ENCODE results near the gene PNKD. TPM values are rescaled to one million over a fixed set of nuclear protein-coding genes. Genes with fewer than 3 reads are reported as not detected.

Gene PNKD
- polyA plus RNA-seq, 3 donors, result 87.3 to 104 (median 103) TPM

DNA sequence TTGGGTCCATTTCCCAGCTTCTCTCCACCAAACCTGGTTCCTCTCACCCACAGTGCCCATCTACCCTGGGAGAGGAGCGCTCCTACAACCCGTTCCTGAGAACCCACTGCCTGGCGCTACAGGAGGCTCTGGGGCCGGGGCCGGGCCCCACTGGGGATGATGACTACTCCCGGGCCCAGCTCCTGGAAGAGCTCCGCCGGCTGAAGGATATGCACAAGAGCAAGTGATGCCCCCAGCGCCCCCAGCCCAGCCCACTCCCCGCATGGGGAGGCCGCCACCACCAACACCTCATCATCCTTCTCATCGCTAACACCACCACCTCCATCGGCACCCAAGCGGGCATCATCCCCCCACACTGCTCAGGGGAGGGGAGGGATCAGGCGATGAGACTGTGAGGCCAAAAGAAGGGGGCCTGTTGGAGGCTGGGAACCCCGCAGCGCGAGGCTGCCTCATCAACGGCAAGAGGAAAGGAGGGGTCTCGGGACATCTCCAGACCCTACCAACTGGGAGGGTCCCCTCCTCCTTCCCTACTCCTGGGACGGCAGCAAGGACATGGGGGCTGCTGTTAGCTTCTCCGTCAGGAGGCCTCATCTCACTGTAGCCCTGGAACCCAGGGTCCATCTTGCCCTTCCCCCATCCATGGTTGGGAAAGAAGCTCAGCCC, 74.6 kb downstream of the PNKD start:
- DNase-seq (ENCODE audit: extremely low read depth in 1 of 11, low read depth in 9 of 11, low spot score in 4 of 11), result no peak

DNA sequence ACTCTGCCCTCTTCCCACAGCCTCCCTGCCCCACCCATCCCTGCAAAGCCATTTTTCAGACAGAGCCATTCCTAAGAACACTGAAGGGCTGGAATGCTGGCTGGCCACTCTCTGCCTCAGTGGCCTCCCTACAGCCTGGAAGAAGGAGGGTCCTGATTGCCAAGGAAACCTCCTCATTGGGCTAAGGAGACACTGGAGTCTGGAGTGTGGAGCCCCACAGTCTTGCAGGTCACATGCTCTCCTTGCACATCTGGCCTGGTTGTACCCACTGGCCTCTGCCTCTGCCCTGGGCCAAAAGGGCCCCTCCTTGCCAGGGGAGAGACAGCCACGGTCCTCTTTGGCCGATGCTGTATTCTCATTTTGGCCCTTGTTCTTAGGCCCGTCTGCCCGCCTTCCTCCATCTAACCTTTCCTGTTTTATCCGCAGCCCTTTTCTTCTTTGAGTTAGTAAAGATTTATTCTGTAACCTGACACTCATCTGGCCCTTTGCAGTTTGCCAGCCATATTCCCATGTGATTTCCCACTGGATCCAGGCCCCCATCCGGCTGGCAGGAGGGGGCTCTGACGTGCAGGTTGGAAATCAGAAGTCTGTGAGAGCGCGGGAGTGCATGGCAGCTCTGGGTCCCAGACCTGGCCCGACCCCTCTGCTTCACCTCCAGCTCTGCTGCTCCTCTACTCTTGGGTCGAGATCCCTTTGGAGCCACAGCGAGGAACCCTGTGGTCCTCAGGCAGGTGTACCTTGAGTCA, 75.3 kb downstream of the PNKD start:
- DNase-seq (ENCODE audit: extremely low read depth in 1 of 11, low read depth in 9 of 11, low spot score in 4 of 11), result no peak

DNA sequence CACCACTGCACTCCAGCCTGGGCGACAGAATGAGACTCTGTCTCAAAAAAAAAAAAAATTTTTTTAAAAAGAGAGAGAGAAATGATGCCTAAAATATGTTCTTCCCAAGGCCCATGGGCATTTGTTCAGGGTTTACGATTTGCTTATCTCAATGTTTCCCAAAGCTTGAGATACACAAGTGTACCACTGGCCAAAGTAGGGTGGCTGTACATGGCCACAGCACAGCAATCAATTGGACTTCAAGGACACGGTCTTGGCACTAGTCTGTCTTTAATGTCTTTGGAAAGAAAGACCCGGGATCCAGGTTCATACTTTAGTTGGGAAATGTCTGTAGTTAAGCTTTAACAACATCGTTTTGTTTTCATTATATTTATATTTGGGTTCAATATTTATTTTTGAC, 76.9 kb downstream of the PNKD start:
- no peak for DNase-seq (ENCODE audit: extremely low read depth in 1 of 11, low read depth in 9 of 11, low spot score in 4 of 11)

DNA sequence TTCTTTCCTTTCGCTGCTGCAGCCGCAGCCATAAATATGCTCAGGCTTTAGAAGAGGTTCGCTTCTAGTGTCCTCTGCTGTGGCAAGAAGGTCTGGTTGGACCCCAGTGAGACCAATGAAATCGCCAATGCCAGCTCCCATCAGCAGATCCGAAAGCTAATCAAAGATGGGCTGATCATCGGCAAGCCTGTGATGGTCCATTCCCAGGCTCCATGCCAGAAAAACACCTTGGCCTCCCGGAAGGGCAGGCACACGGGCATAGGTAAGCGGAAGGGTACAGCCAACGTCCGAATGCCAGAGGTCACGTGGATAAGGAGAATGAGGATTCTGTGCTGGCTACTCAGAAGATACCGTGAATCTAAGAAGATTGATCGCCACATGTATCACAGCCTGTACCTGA, 83.7 kb downstream of the PNKD start:
- no peak for DNase-seq (ENCODE audit: extremely low read depth in 1 of 11, low read depth in 9 of 11, low spot score in 4 of 11)

DNA sequence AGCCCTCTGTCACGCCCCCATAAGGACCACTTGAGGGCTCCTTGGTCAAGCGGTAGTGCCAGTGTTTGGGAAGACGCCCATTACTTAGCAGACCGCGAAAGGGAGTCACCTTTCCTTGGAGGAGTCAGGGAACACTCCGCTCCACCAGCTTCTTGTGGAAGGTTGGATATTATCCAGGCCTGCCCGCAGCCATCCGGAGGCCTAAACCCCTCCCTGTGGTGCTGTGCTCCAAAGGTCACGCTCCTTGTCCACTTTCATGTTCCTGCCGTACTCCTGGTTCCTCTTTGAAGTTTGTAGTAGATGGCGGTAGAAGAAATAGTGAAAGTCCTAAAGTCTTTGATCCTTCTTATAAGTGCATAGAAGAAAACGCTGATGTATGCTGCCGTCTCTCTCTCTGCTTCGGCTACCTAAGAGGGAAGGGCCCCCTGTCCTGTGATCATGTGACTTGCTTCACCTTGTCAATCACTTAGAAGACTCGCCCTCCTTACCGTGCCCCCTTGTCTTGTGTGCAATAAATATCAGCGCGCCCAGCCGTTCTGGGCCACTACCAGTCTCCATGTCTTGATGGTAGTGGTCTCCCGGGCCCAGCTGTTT, 84.6 kb downstream of the PNKD start:
- DNase-seq (ENCODE audit: extremely low read depth in 1 of 11, low read depth in 9 of 11, low spot score in 4 of 11), result no peak

DNA sequence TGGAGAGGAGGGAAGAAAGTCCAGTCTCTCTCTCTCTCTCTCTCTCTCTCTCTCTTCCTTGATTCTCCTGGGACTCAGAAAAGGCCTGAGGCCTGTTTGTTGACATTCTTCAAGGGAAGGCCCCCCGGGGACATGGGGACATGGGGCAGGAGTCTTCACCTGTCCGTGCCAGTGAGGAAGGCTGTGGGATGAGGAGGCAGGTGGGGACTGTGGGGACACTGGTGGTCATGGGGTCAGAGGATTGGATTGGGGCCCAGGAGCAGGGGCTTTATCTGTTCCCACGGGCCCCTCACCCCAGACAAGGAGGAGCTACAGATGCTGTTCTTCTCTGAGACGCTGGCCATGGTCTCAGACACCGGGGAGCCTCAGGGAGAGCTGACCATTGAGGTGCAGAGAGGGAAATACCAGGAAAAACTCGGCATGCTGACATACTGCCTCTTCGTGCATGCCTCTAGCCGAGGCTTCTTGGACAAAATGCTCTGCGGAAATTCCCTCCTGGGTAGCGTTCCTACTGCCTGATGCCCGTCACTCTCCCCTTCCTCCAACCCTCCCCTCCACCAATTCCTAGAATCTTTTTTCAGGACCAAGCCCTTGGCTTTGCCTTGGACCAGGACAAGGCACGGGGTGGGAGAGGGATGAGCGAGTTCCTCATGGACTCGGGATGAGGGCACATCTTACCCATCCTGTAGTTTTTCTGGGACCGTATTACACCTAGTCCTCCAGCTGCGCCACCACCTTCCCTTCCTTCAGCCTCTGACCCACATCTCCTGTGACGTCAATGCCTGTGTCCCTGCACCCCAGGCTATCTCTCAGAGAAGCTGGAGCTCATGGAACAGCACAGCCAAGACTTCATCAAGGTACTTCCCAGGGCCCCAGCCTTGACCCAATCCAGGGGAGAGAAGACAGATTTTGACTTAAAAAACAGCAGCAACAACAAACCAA, 87.2 kb downstream of the PNKD start:
- DNase-seq (ENCODE audit: extremely low read depth in 1 of 11, low read depth in 9 of 11, low spot score in 4 of 11), result no peak

DNA sequence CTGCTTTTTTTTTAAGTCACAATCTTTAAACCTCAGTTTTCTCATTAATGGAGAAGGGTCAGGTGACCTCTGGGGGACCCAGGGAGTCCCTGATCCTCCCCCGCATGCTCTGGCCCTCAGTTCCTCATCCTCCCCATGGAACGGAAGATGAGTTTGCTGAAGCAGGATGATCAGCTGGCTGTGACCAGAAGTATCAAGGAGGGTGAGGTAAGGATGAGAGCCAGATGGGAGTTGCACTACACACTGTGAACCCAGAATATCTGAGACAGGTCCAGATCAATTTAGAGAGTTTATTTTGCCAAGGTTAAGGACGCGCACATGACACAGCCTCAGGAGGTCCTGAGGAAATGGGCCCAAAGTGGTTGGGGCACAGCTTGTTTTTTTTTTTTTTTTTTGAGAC, 90.1 kb downstream of the PNKD start:
- no peak for DNase-seq (ENCODE audit: extremely low read depth in 1 of 11, low read depth in 9 of 11, low spot score in 4 of 11)

DNA sequence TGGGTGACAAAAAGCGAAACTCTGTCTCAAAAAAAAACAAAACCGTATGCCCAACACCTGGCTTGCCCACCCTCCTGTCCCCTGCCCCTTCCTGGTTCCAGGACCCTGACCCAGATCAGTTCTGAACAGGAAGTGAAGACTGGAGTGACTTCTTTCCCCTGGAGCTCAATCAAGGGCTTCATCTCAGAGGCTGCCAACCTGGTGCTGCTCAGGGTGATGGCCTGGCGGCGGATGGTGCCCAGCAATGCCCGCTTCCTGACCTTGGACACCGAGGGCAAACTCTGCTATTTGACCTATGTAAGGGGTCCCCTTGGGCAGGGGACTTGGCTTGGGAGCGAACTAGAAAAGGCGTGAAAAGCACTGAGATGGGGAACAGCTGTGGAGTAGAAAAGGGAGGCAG, 92.3 kb downstream of the PNKD start:
- no peak for DNase-seq (ENCODE audit: extremely low read depth in 1 of 11, low read depth in 9 of 11, low spot score in 4 of 11)

DNA sequence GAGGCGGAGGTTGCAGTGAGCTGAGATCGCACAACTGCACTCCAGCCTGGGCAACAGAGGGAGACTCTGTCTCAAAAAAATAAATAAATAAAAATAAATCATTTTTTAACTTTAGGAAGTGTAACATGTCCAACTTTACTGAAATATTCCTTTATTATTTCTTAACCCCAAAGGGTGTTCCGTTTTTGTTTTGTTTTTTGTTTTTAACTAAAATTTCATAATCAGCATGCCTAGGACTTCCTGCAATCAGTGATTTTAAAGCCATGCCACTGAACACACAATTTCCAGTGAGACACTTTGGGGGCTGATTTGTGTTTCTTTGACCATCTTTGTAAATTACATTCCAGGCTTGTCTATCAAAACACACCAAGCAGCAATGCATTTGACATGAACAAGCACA, 93.4 kb downstream of the PNKD start:
- DNase-seq (ENCODE audit: extremely low read depth in 1 of 11, low read depth in 9 of 11, low spot score in 4 of 11), result no peak

DNA sequence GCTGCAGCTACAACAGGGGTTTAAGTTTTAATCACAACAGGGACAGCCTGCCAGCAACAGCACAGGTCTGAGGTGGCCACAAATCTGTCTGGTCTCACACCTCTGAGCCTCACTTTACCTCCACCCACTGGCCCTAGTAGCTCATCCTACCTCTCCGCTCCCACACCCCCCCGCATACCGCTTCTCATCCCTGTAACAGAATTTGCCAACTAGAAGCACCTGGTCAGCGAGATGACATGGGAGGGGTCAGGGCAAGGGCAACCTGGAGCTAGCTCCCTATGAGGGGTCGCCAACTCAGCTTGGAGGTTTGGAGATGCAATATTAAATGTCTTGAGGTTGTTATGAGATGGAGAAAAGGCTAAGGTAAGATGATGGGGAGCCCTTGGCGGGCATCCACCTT, 93.9 kb downstream of the PNKD start:
- no peak for DNase-seq (ENCODE audit: extremely low read depth in 1 of 11, low read depth in 9 of 11, low spot score in 4 of 11)

DNA sequence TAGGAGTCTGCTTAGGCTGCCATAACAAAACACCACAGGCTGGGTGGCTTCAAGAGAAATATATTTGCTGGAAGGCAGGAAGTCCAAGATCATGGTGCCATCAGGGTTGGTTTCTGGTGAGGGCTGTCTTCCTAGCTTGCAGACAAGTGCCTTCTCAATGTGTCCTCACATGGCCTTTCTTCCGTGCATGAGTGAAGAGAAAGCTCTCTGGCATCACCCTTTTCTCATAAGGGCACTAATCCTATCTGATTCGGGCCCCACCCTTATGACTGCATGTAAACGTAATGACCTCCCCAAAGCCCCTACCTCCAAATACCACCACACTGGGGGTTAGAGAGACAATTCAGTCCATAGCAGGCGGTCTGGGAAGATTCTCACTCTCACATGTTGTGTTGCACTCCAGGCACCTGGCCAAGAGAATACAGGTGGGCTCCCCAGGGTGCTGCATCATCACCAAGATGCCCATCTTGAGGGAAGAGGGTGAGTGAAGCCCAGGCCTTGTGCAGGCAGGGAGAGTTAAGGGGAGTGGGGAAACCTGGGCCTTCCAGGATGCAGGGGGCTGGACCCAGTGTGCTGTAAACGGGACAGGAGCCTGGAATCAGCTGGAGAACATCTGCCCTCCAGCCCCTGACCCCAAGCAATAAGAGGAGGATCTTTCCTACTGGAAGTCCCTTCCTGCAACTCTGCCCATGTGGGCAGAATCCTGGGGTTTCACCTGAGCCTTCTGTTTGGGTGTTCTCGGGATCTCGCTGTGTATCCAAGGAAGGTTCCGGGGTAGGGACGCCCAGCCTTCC, 96.5 kb downstream of the PNKD start:
- no peak for DNase-seq (ENCODE audit: extremely low read depth in 1 of 11, low read depth in 9 of 11, low spot score in 4 of 11)

DNA sequence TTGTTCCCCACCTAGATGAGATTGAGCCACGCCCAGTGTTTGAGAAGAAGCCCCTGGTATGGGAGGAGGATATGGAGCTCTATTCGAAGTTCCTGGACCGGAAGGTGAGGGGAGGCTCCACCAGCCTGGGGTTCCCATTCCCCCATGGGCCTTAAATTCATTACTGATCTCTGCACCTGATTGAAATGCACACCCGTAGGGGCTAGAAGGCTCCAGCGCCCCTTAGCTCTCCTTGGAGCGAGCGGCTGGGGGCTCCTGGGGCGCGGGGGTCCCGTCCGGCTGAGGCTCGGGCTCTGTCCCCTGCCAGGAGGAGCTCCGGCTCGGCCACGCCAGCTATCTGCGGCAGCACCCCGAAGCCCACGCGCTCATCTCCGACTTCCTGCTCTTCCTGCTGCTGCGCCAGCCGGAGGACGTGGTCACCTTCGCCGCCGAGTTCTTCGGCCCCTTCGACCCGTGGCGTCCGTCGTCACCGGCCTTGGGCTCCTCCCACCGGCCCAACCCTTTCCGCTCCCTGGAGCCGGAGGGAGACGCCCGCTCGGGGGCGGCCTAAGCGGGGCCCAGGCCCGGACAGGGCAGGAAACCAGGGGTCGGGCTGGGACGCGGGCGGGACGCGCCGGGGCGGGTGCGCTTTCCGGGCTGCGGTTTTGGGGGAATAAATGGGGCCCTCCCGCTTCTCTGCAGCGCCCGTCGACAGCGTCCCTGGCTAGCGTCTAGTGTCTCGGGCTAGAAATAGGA, 97.3 kb downstream of the PNKD start:
- peak in 10 of 11 donors; percentile 67 to 88 (median 84) for DNase-seq (ENCODE audit: extremely low read depth in 1 of 11, low read depth in 9 of 11, low spot score in 4 of 11)

DNA sequence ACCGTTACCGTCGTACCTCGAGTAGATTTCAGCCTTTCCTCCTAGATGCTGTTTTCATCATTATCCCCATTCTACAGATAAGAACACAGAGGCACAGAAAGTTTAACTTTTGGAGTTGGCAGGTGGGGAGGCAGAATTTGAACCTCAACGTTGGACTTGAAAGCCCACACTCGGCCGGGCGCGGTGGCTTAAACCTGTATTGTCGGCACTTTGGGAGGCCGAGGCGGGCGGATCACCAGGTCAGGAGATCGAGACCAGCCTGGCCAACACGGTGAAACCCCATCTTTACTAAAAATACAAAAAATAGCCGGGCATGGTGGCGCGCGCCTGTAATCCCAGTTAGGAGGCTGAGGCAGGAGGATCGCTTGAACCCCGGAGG, 97.8 kb downstream of the PNKD start:
- no peak for DNase-seq (ENCODE audit: extremely low read depth in 1 of 11, low read depth in 9 of 11, low spot score in 4 of 11)

DNA sequence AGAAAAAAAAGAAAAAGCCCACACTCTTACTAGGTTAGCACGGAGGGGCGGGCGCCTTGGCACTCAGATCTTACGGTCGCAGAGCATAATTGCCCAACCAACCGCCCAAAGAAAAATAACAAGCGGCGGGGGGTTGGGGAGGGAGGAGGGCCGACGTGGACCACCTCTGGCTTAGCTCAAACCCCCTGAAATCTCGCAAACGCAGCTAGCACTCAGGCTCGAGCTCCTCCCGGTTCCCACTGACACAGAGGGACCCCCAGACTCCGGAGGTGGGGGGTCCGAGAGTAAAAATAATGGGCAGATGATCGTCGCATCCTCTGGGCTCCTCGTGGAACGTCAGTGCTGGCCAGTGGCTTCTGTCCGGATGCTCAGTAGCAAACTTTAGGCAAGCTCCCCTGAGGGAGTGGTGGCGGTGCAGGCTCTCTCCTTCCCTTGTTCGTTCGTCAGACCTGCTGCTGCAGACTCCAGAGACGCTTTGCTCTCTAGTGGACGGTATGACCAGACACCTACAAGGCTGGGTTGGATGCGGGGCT, 98.4 kb downstream of the PNKD start:
- DNase-seq (ENCODE audit: extremely low read depth in 1 of 11, low read depth in 9 of 11, low spot score in 4 of 11), result no peak

DNA sequence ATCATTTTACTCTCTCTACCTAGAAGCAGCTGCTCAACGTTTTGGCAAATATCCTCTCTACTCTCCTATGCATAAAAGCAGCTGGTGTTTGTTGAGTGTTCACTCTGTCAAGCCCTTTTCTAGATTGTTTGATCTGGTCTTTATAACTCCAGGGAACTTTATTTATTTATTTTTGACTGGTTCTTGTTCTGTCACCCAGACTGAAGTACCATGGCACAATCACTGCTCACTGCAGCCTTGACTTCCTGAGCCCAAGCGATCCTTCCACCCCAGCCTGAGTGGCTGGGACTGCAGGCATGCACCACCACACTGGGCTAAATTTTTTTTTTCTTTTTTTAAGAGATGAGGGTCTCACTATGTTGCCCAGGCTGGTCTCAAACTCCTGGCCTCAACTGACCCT, 99.0 kb downstream of the PNKD start:
- no peak for DNase-seq (ENCODE audit: extremely low read depth in 1 of 11, low read depth in 9 of 11, low spot score in 4 of 11)

DNA sequence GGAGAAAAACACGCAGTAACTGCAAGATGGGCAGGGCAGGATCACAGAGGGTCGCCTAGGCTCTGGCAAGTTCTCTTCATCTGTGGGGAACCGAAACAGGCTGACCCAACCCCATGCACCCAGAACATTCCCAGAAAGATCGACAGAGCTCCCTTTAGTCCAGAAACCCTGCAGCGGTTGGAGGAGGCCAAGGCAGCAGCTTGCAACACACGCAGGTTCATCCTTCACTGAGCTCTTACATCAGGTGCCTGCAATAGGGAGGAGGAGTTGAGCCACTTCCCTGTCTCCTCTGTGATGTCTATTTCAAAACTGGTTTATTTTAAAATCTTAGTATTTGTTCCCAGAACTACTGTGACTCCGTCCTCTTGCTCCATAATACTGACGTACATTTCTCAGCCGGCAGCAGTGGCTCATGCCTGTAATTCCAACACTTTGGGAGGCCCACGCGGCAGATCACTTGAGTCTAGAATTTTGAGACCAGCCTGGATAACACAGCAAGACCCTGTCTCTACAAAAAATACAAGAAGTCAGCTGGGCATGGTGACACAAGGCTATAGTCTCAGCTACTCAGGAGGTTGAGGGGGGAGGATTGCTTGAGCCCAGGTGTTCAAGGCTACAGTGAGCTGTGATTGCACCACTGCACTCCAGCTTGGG, 100.2 kb downstream of the PNKD start:
- no peak for DNase-seq (ENCODE audit: extremely low read depth in 1 of 11, low read depth in 9 of 11, low spot score in 4 of 11)

DNA sequence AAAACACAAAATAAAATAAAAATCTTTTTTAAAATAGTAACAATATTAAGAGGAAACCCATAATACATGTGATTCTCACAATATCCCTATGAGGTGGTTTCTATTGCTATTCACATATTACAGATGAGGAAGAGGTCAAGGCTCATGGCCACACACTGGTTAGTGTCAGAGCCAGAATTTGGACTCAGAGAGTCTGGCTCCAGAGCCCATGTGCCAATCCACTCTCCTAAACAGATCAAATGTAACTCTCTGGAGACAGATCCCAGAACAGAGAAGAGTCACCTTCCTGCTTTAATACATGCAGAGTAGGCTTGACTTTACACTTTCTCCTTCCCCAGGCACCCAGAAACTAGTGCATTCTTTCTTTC, 101.6 kb downstream of the PNKD start:
- DNase-seq (ENCODE audit: extremely low read depth in 1 of 11, low read depth in 9 of 11, low spot score in 4 of 11), result no peak
